HepG2 (cell line): ENCODE data around the gene CFAP69. TPM values are rescaled to one million over a fixed set of nuclear protein-coding genes. Genes with fewer than 3 reads are reported as not detected.

Experiments
- ATAC-seq: fragments of 200-7000 bp; cut with Tn5 transposase; 3 replicates; pipeline ENCODE4 v1.9.1; 2020; ENCODE audit warnings: mild to moderate bottlenecking, moderate library complexity
- BruUV-seq: library from RNA; stranded (reverse); fragments of 400-500 nt; replicated peaks from 2 replicates; lab custom pipeline; 2021; lab: Mats Ljungman, UMichigan
- CTCF ChIA-PET: fragments of 300-600 bp; formaldehyde crosslinking; extraction: SDS; loops from one replicate; lab custom pipeline; 2021; ENCODE audit warnings: low total read pairs, inconsistent platforms, low intra/inter-chr PET ratio; lab: Yijun Ruan, JAX
- POLR2A ChIA-PET: fragments of 350-600 bp; sonication (Branson Sonifier 250); formaldehyde crosslinking; loops from one replicate; lab custom pipeline; 2020; ENCODE audit warnings: antibody characterized with exemption, inconsistent platforms; lab: Yijun Ruan, JAX
- DNase-seq: peaks from one replicate; pipeline ENCODE4 v3.0.0-alpha.2; 2015; ENCODE audit warnings: low spot score
- FAIRE-seq: peaks from 3 replicates; lab custom pipeline; 2011; peaks lifted over from hg19 to GRCh38; lab: Jason Lieb, UNC
- H2AFZ ChIP-seq: one replicate; pipeline ENCODE4 v1.6.1; 2011; ENCODE audit warnings: low read length, inconsistent platforms
- H3K27ac ChIP-seq: fragments of 300-600 bp; 3 replicates; pipeline ENCODE4 v1.8.0; 2011; ENCODE audit warnings: mixed run types, mild to moderate bottlenecking, mixed read lengths, low read length, inconsistent platforms; ENCODE audit not compliant: insufficient read depth; ENCODE audit errors: extremely low read length
- H3K27me3 ChIP-seq, 2 experiments: fragments of 200-600 bp in 1 of 2; 2 replicates in 1 of 2; 3 replicates in 1 of 2; pipeline versions ENCODE4 v1.6.0 to v1.8.0; 2011; ENCODE audit warnings: low read length in 2 of 2, mild to moderate bottlenecking in 2 of 2, moderate library complexity in 2 of 2, inconsistent platforms in 1 of 2; ENCODE audit not compliant: insufficient read depth in 2 of 2, control insufficient read depth in 1 of 2
- H3K36me3 ChIP-seq, 2 experiments: fragments of 200-600 bp in 1 of 2; replicated peaks in 1 of 2; 2 replicates in 1 of 2; 3 replicates in 1 of 2; pipeline versions ENCODE4 v1.5.1 to v1.8.0; 2011; ENCODE audit warnings: low read length in 2 of 2, inconsistent platforms in 1 of 2; ENCODE audit not compliant: insufficient read depth in 2 of 2, control insufficient read depth in 1 of 2
- H3K4me1 ChIP-seq: 2 replicates; pipeline ENCODE4 v1.5.1; 2012; ENCODE audit warnings: low read length, inconsistent platforms; ENCODE audit not compliant: insufficient read depth
- H3K4me2 ChIP-seq: 2 replicates; pipeline ENCODE4 v1.6.0; 2011; ENCODE audit warnings: low read depth, low read length, inconsistent platforms
- H3K4me3 ChIP-seq, 3 experiments: fragments of 200-600 bp in 1 of 3; sonication (generic), shearing (Covaris generic) in 1 of 3; replicated peaks in 1 of 3; 2 replicates each; pipeline ENCODE4 v1.5.1; 2011 to 2016; ENCODE audit warnings: low read length in 3 of 3, inconsistent platforms in 2 of 3, low read depth in 2 of 3, mild to moderate bottlenecking in 2 of 3, control low read depth in 1 of 3, mixed read lengths in 1 of 3; ENCODE audit not compliant: insufficient read depth in 1 of 3
- H3K79me2 ChIP-seq: one replicate; pipeline ENCODE4 v1.6.1; 2011; ENCODE audit warnings: low read length, inconsistent platforms; ENCODE audit not compliant: insufficient read depth
- H3K9ac ChIP-seq: 2 replicates; pipeline ENCODE4 v1.6.0; 2011; ENCODE audit warnings: mild to moderate bottlenecking, low read depth, low read length, inconsistent platforms; ENCODE audit not compliant: insufficient read depth
- H3K9me3 ChIP-seq: 2 replicates; pipeline ENCODE4 v1.5.1; 2012; ENCODE audit warnings: mild to moderate bottlenecking, low read length
- H4K20me1 ChIP-seq: 2 replicates; pipeline ENCODE4 v1.6.0; 2011; ENCODE audit warnings: inconsistent platforms, mild to moderate bottlenecking, low read length, moderate library complexity; ENCODE audit not compliant: insufficient read depth
- GMEB1 ChIP-seq: sonication (generic); formaldehyde crosslinking; IDR thresholded peaks from 2 replicates; pipeline ENCODE4 v1.5.1; 2020; ENCODE audit warnings: missing genetic modification reagents, mild to moderate bottlenecking, borderline replicate concordance
- HNF4A ChIP-seq: sonication (generic); formaldehyde crosslinking; IDR thresholded peaks from 2 replicates; pipeline ENCODE4 v1.4.0; 2020; ENCODE audit warnings: missing genetic modification reagents
- HOXA3 ChIP-seq: sonication (generic); formaldehyde crosslinking; IDR thresholded peaks from 2 replicates; pipeline ENCODE4 v1.5.0; 2020; ENCODE audit warnings: missing genetic modification reagents
- JUNB ChIP-seq: sonication (generic); formaldehyde crosslinking; IDR thresholded peaks from 2 replicates; pipeline ENCODE4 v1.8.0; 2022; ENCODE audit warnings: missing genetic modification reagents, mild to moderate bottlenecking, borderline replicate concordance
- KAT8 ChIP-seq: IDR thresholded peaks from 2 replicates; pipeline ENCODE4 v1.6.1; 2016; ENCODE audit warnings: missing genetic modification reagents, missing compliant biosample characterization
- MEIS2 ChIP-seq: sonication (generic); formaldehyde crosslinking; IDR thresholded peaks from 2 replicates; pipeline ENCODE4 v1.9.0; 2021; ENCODE audit warnings: mild to moderate bottlenecking, missing genetic modification reagents
- NFE2L1 ChIP-seq: sonication (generic); formaldehyde crosslinking; IDR thresholded peaks from 2 replicates; pipeline ENCODE4 v1.4.0; 2020; ENCODE audit warnings: missing genetic modification reagents, mild to moderate bottlenecking, borderline replicate concordance
- PCBP2 ChIP-seq: fragments of 200-400 bp; formaldehyde crosslinking; optimal IDR thresholded peaks from 2 replicates; pipeline ENCODE3; 2018; ENCODE audit warnings: low read length, low read depth; ENCODE audit not compliant: poor library complexity, severe bottlenecking
- TEF ChIP-seq: sonication (generic); formaldehyde crosslinking; IDR thresholded peaks from 2 replicates; pipeline ENCODE4 v1.5.0; 2020; ENCODE audit warnings: missing genetic modification reagents
- ZBTB39 ChIP-seq: sonication (generic); formaldehyde crosslinking; IDR thresholded peaks from 2 replicates; pipeline ENCODE4 v1.5.0; 2020; ENCODE audit warnings: missing genetic modification reagents
- ZNF225 ChIP-seq: sonication (generic); formaldehyde crosslinking; IDR thresholded peaks from 2 replicates; pipeline ENCODE4 v1.4.0; 2020; ENCODE audit warnings: mild to moderate bottlenecking, missing genetic modification reagents
- ZNF317 ChIP-seq: sonication (generic); formaldehyde crosslinking; IDR thresholded peaks from 2 replicates; pipeline ENCODE4 v1.5.0; 2020; ENCODE audit warnings: mild to moderate bottlenecking, missing genetic modification reagents
- ZNF337 ChIP-seq: sonication (generic); formaldehyde crosslinking; IDR thresholded peaks from 2 replicates; pipeline ENCODE4 v1.5.1; 2020; ENCODE audit warnings: missing genetic modification reagents, low read depth, mild to moderate bottlenecking, borderline replicate concordance
- ZNF432 ChIP-seq: sonication (generic); formaldehyde crosslinking; IDR thresholded peaks from 2 replicates; pipeline ENCODE4 v1.5.0; 2020; ENCODE audit warnings: missing genetic modification reagents, mild to moderate bottlenecking, borderline replicate concordance
- ZNF567 ChIP-seq: sonication (generic); formaldehyde crosslinking; IDR thresholded peaks from 2 replicates; pipeline ENCODE4 v1.8.1; 2023; ENCODE audit warnings: mild to moderate bottlenecking, missing genetic modification reagents, borderline replicate concordance
- WGBS: methylation state at CpG from one replicate; pipeline ENCODE4 v1.1.6; 2017; ENCODE audit warnings: low lambda C conversion rate; 5-methylcytosine and 5-hydroxymethylcytosine counted together
- in situ Hi-C: cut with HindIII; loops from 2 replicates; pipeline ENCODE4 v1.10.0; 2017; ENCODE audit warnings: low pct_unique_long_range_greater_than_20kb; ENCODE audit not compliant: extremely low pct_ligation_motif_present
- intact Hi-C: fragments of 100-400 bp; cut with micrococcal nuclease; formaldehyde crosslinking; loops from one replicate; pipeline ENCODE4 v1.10.0; 2022; ENCODE audit not compliant: unreplicated experiment
- polyA plus RNA-seq, 8 experiments: library from polyadenylated mRNA; depleted of rRNA in 3 of 8; stranded (reverse) in 7 of 8; unstranded in 1 of 8; fragments of >200 nt; fragmentation: Illumina TruSeq in 4 of 8; extraction: Trizol in 4 of 8; gene quantifications; 2 replicates each; pipeline versions ENCODE4 v1.2.1 to v1.2.3, GENCODE V29; 2011 to 2016; ENCODE audit warnings: low read depth in 4 of 8, missing spikeins in 1 of 8, mixed read lengths in 1 of 8; ENCODE audit not compliant: insufficient read depth in 1 of 8
- total RNA-seq, 5 experiments: library from RNA; depleted of rRNA; stranded (reverse); fragments of >200 nt; fragmentation: Illumina TruSeq; extraction: Trizol; gene quantifications; 2 replicates each; pipeline ENCODE4 v1.2.3, GENCODE V29; 2016; ENCODE audit warnings: low read depth in 1 of 5

Gene CFAP69
- total and polyA plus RNA-seq, 2 of the 13 experiments (the other 11 are each of a cell fraction or from before 2014, with no cell fraction given), result 2.2 to 4.0 TPM

GRCh38 chr7:90238022-90238421 is 7.0 kb upstream of the CFAP69 start:
- H3K36me3 ChIP-seq, result no peaks in the 10 kb centered on the region
- 98% methylated on average over 2 of the region's 2 CpGs for WGBS
- H3K27ac ChIP-seq, result no peak overlapping the region
- H4K20me1 ChIP-seq, result no peaks in the 10 kb centered on the region
- ChIA-PET CTCF (no interaction called here), POLR2A (no interaction called here)
- no peaks in the 10 kb centered on the region for H3K79me2 ChIP-seq
- H3K4me2 ChIP-seq, result no peak overlapping the region
- TF ChIP-seq ZNF432 (CRISPR knock-in tag) (no peak), ZNF317 (CRISPR knock-in tag) (peak; percentile 87), HNF4A (peak; percentile 26; the same call in 1 of the 2 replicates)
- H3K4me3 ChIP-seq, result no peak overlapping the region
- FAIRE-seq (no peak), DNase-seq (no peak), ATAC-seq (peak; percentile 40; the same call in 1 of the 3 replicates)
- intact Hi-C loops, result loop anchor here (5.0 kb wide), 1 partner anchor 39 kb away; no protein-coding TSS in a partner anchor
- in situ Hi-C loops, result no loop called here
- no peaks in the 10 kb centered on the region for H3K9me3 ChIP-seq
- H3K4me1 ChIP-seq, result peaks cover 7% of the 10 kb centered on the region
- no TSS peak for BruUV-seq
- H2AFZ ChIP-seq, result no peak overlapping the region
- no peaks in the 10 kb centered on the region for H3K27me3 ChIP-seq
- no peak overlapping the region for H3K9ac ChIP-seq

- ChIA-PET CTCF (no interaction called here), POLR2A (no interaction called here)
- in situ Hi-C loops, result no loop called here
- no peak overlapping the region for H3K4me3 ChIP-seq
- no peaks in the 10 kb centered on the region for H3K27me3 ChIP-seq
- 89% methylated on average over 1 of the region's 1 CpG for WGBS
- DNase-seq, result no peak
- no peak overlapping the region for H3K9ac ChIP-seq
- H3K79me2 ChIP-seq, result no peaks in the 10 kb centered on the region
- no TSS peak for BruUV-seq
- H2AFZ ChIP-seq, result no peak overlapping the region
- H3K27ac ChIP-seq, result no peak overlapping the region
- H4K20me1 ChIP-seq, result no peaks in the 10 kb centered on the region
- no peak overlapping the region for H3K4me2 ChIP-seq
- FAIRE-seq, result no peak
- H3K9me3 ChIP-seq, result no peaks in the 10 kb centered on the region
- ATAC-seq, result no peak
- intact Hi-C loops, result loop anchor here (5.0 kb wide), 1 partner anchor 39 kb away; no protein-coding TSS in a partner anchor
- H3K4me1 ChIP-seq, result peaks cover 7% of the 10 kb centered on the region
- no peaks in the 10 kb centered on the region for H3K36me3 ChIP-seq
- TF ChIP-seq ZBTB39 (CRISPR knock-in tag) (no peak), ZNF317 (CRISPR knock-in tag) (no peak), ZNF225 (CRISPR knock-in tag) (no peak), MEIS2 (no peak), GMEB1 (CRISPR knock-in tag) (no peak), JUNB (no peak), PCBP2 (no peak), ZNF337 (CRISPR knock-in tag) (no peak), TEF (no peak), ZNF567 (CRISPR knock-in tag) (no peak), HOXA3 (no peak), NFE2L1 (no peak), KAT8 (no peak)
Observed at GRCh38 chr7:90238583-90238982, 6.4 kb upstream of the CFAP69 start.
